HL-60/S4 treated with phorbol 12-myristate 13-acetate at 8.2 ng/mL for 4 days and 3 days (cell line): ENCODE data around the gene ARL8A.

Experiments used
- in situ Hi-C: fragments of 300-500 bp; cut with MboI; formaldehyde crosslinking; loops from 2 replicates; pipeline ENCODE4 v1.15.0; 2022; ENCODE audit warnings: low sequenced_read_pairs

The ARL8A gene

DNA sequence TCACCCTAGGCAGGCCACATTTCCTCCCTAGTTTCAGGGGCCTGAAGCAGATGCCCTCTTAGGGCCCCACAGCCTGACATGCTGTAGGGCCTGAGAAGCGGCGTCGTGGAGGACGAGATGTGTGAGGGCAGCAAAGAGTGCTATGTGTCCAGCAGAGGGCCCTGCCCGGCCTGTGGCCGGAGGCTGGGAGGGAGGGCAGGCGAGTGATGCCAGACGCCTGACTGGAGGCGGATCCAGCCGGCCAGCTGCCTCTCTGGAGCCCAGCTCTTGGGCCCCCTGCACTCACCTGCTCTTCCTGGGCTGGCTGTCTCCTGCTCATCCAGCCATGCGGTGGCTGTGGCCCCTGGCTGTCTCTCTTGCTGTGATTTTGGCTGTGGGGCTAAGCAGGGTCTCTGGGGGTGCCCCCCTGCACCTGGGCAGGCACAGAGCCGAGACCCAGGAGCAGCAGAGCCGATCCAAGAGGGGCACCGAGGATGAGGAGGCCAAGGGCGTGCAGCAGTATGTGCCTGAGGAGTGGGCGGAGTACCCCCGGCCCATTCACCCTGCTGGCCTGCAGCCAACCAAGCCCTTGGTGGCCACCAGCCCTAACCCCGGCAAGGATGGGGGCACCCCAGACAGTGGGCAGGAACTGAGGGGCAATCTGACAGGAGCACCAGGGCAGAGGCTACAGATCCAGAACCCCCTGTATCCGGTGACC is 21.8 kb downstream of the ARL8A start, which contains the start of gene GPR37L1:
GPR37L1 (plus strand) TSS at position 279 of the 697 bp plus-strand sequence; CDS start at position 326, 47 bp downstream.
- in situ Hi-C loops, result loop anchor here (25.0 kb wide), 1 partner anchor 235 kb away; the partner anchor contains the start of gene SHISA4

DNA sequence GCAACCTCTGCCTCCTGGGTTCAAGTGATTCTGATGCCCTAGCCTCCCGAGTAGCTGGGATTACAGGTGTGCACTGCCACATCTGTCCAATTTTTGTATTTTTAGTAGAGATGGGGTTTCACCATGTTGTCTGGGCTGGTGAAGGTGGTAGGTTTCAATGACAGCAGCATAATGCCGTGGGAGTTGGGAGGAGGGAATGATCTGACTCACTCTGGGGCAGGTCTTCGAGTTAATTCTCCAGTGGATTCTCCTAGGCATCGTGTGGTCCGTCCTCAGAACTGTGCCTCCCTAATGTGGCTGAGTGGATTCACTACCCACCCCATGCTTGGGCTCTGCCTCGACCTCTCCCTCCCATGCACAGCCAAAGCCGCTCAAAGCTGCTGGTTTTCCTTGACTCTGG is 23.5 kb downstream of the ARL8A start:
- in situ Hi-C loops, result loop anchor here (25.0 kb wide), 1 partner anchor 234 kb away; the partner anchor contains the start of gene SHISA4

DNA sequence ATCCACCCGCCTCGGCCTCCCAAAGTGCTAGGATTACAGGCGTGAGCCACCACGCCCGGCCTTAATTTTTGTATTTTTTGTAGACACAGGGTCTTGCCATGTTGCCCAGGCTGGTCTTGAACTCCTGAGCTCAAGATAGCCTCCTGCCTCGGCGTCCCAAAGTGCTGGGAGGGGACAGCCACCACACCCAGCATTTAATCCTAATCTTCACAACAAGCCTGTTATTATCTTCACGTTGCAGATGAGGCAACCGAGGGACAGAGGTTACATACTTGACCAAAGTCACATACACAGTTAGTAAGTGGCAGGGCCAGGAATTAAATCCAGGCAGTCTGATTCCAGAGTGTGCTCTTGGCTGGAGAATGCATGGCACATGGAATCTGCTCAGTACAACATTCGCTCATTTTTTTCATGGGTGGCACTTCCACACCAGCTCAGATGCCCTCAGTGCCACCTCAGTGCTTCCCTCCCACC is 26.6 kb downstream of the ARL8A start:
- in situ Hi-C loops, result loop anchor here (5.0 to 25.0 kb wide), 2 partner anchors 116 to 231 kb away; partner anchors contain the start of gene SHISA4

DNA sequence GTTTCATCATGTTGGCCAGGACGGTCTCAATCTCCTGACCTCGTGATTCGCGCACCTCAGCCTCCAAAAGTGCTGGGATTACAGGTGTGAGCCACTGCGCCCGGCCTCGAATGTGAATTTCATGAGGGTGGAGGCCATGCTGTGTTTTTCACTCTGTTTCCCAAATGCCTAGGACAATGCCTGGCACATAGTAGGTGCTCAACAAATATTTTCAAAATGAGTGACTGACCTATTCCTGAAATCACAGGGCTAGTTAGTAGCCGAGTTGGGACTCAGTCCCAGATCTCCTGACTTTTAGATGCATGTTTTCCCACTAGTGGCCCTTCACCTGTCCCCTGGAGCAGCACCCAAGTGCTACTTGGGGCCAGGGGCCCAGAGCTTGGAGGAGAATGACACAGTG is 28.2 kb downstream of the ARL8A start:
- in situ Hi-C loops, result loop anchor here (5.0 to 25.0 kb wide), 2 partner anchors 114 to 229 kb away; partner anchors contain the start of gene SHISA4

DNA sequence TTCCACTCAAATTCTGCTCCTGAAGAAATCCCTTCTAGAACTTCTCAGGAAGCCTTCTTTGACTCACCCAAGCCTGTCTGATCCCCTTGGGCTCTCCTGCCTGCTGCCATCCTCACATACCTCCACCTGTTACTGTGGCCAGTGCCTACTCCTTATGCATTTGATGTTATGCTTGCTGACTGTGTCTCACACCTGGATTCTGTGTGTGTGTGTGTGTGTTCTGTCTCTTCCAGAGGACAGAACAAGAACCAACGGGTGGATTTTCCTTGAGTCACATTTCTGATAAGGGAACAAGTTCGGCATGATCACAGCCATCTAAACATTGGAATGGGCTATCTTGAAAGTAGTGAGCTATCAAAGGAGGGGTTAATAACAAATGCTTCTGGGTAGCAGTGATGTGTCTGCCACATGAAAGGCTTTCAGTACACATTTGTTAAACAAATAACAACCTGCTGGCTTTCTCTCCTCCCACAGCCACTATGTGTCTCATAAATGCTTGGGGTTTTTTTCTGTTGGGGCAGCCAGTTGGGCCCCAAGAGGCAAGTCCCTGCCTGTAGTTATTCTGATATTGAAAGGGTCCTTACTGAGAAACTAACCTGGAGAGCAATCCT is 30.7 kb downstream of the ARL8A start:
- in situ Hi-C loops, result loop anchor here (25.0 kb wide), 1 partner anchor 226 kb away; the partner anchor contains the start of gene SHISA4

DNA sequence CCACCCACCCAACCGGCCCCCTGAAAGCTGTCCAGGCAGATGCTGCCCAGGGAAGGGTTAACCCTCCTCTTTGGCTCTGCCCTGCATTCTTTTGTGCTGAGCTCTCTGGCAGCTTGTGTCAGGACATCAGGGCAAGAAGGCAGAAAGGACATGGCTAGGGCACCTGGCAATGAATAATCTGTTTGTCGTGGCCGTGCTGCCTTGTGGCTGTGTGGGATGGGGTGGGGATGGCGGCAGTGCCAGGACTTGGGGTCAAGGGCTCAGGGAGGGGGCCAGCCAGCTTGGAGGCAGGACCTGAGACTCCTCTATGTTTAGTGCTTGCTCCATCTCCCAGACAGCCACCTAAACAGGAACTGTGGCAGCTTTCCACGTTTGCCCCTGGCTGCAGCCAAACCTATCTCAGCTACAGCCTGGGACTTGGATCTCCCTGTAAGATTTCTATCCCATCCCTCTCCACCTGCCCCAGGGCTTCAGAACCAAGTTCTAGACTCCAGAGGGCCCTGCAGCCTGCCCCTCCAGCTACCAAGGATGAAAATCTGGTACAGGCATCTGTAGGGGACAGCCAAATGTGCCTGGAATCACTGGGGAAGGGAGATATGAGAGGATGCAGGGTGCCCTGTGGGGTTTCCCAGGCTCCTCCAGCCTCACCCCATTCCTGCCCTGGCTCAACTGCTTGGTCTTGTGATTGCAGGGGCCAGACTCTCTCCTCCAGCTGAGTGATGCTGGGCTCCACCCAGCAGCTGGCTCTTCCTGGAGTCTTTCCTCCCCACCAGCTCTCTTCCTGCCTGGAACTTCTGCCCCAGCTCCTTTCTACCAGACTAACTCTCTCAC is 31.5 kb downstream of the ARL8A start:
- in situ Hi-C loops, result loop anchor here (25.0 kb wide), 1 partner anchor 226 kb away; the partner anchor contains the start of gene SHISA4

DNA sequence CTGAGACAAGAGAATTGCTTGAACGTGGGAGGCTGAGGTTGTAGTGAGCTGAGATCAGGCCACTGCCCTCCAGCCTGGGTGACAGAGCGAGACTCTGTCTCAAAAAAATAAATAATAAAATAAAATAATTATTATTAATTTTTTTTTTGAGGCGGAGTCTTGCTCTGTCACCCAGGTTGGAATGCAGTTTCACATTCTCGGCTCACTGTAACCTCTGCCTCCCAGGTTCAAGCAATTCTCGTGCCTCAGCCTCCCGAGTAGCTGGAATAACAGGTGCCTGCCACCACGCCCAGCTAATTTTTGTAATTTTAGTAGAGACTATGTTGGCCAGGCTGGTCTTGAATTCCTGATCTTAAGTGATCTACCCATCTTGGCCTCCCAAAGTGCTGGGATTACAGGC is 32.9 kb downstream of the ARL8A start:
- in situ Hi-C loops, result loop anchor here (25.0 kb wide), 1 partner anchor 224 kb away; the partner anchor contains the start of gene SHISA4

DNA sequence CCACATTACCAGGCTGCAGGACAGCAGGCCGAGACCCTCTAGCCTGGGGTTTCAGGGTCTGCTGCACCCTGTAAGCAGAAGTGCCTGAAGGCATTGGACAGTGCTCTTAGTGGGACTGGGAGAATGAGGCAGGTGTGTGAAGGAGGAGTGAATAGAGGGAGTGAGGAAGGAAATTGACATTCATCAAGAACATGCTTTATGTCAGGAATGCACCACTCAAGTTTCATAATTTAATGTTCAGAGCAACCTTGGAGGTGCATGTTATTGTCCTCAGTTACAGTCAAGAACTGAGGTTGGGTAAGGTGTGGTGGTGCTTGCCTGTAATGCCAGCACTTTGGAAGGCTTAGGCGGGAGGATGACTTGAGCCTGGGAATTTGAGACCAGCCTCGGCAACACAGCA is 33.6 kb downstream of the ARL8A start:
- in situ Hi-C loops, result loop anchor here (25.0 kb wide), 1 partner anchor 224 kb away; the partner anchor contains the start of gene SHISA4

DNA sequence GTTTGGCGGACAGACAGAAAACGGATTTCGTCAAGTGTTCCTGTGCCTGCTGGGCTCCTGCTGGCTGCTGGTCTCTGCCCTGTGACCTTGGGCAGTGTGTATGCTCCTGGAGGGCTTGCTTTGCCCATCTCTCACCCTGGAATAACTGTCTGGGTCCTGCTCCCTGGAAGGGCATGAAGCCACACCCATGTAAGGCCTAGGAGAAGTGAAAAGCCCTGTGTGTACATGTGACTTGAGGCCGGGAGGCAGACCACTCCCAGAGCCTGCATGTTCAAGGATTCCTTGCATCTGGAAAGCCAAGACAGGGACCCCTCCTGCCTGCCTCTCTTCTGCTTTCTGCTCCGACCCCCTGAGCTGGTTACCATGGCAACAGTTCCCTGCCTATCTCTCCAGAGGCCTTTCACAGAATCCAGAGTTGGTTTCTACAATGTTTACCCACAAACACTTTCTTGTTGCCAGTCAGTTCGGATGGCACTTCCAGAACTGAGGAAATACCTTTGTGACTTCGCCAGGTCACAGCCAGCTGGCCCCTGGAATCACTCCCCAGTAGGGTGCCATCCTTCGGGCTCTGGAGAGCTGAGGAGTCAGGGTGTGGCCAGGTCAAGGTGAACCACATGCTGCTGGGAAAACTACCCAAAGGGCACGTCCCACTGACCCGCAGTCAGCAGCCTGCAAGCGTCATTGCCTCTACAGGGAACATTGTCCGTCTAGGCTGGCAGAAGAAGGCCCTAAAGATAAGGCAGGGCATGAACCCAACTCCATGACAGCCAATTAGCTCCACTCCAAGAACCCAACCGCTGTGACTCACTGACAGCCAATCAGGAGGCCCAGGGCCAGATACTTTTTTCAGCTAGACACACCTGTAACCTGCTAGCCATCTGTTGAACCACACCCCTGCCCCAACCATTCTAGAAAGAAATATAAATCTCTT is 36.5 kb downstream of the ARL8A start:
- in situ Hi-C loops, result loop anchor here (25.0 kb wide), 1 partner anchor 221 kb away; the partner anchor contains the start of gene SHISA4

DNA sequence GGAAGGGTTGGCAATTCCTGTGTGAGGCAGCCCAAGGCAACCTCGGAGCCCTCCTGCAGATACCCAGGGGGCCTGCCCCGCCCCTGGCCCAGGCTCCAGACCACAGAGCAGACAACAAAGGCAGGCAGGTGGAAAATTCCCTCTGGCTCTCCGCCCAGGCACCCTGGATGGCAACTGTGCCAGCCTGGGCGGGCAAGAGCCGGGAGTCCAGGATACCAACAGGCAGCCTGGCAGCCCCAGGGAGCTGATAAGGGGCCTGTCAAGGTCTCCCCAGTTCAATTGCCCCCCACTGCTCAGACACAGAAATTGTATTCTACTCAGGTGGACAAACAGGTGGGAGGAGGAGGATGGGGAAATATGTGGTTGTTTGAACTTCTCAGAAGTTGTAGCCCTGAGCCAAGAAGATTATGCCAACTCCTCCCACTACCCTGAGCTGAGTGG is 37.2 kb downstream of the ARL8A start:
- in situ Hi-C loops, result loop anchor here (25.0 kb wide), 1 partner anchor 220 kb away; the partner anchor contains the start of gene SHISA4

DNA sequence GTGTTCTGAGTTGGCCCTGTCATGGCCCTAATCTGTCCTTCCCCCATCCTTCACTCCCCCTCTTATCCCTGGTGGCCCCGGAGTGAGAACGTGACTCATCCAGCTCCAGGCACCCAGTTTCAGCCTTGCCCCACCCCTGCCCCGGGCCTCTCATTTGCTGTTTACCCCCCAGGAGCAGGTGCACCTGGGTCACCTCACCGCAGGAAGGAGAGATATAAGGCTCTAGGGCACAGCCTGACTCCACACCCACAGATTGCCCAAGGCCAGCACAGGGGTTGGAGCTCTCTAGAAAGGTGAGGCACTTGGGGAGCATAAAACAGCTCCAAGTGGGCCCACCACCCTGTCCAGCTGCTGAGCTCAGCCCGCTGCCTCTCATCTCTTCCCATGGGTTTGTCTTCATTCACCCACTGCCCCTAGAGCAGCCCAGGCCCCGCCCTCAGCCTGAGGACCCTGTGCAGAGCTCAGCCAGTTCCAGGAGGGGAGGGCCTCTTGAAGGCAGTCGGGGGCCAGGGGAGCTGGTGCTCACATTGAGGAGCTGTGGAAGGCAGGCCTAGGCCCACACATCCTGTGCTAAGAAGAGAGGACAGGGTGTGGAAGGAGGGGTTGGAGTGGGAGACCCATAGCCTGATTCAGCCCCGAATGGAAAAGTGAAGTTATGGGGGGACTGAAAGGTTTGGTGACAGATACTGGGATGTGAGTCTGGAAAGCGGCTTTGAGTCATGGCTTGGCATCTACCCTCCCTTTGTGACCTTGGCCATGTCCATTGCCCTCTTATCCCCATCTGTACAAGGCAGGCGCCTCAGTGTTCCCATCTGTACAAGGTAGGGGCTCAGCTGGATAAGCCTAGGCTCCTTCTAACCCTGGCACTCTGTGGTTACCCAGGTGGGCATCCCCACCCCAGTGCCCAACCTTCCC is 37.9 kb downstream of the ARL8A start:
- in situ Hi-C loops, result loop anchor here (25.0 kb wide), 1 partner anchor 219 kb away; the partner anchor contains the start of gene SHISA4

DNA sequence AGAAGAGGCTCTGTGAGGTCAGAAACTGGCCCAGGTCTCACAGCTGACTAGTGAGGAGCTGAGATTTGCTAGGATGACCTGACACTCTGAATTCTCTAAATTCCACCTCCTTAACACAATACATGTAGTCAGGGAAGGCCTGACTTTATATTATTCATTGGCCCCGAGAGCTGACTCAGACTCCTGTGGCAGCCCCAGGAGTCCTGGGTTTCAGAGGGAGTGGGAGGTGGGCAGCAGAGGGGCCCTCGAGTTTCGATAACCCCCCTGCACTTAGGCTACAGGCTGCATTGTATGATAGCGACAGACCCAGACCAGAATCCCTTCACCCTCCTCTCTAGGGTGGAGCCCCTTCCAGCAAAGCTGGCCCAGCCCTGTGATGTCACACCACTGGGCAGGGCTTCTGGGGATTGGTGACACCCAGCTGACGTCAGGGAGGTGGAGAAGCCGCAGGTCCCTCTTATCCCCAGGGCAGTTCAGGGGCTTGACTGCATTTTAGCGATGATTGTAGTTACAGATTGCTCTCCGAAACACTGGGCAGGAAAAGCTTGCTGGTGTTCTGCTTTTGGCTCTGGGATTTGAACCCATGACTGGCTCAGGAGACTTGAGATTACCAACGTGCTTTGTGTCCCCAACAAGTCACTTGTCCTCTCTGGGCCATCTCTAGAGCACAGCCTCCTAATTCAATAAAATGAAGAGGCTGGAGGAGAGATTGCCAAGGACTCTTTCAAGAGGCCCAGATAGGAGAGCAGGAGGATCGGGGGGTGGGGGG is 38.8 kb downstream of the ARL8A start:
- in situ Hi-C loops, result loop anchor here (25.0 kb wide), 1 partner anchor 218 kb away; the partner anchor contains the start of gene SHISA4

DNA sequence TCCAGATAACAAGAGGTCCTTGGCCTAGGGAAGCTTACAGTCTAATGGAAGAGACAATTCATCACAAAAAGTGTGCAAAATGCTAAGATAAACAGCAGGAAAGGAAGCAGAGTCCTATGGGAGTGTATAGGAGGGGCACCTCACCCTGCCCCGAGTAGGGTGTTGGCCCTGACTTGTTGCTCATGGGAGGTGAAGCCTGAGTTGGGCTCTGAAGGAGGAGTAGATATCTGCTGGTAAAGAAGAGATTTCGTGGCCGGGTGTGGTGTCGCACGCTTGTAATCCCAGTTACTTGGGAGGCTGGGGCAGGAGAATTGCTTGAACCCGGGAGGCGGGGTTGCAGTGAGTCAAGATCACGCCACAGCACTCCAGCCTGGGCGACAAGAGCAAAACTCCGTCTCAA is 40.5 kb downstream of the ARL8A start:
- in situ Hi-C loops, result loop anchor here (25.0 kb wide), 1 partner anchor 217 kb away; the partner anchor contains the start of gene SHISA4

DNA sequence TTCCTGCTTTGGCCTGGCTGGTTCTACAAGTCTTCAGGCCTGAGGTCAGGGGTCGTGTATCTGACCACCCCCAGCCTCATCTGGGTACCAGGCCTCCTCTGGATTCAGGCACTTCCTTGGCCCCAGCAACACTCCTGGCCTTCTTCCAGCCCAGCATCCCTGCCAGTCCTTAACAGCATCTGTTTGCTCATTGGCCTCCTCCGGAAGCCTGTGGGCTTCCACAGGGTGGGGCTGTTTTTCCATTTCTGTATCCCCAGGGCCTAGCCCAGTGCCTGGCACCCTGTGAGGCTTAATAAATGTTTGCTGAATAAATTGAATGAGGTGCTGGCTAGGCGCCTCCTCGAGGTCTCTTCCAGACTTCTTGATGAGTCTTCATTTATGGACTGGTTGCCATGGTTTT is 43.4 kb downstream of the ARL8A start:
- in situ Hi-C loops, result loop anchor here (25.0 kb wide), 1 partner anchor 214 kb away; the partner anchor contains the start of gene SHISA4

DNA sequence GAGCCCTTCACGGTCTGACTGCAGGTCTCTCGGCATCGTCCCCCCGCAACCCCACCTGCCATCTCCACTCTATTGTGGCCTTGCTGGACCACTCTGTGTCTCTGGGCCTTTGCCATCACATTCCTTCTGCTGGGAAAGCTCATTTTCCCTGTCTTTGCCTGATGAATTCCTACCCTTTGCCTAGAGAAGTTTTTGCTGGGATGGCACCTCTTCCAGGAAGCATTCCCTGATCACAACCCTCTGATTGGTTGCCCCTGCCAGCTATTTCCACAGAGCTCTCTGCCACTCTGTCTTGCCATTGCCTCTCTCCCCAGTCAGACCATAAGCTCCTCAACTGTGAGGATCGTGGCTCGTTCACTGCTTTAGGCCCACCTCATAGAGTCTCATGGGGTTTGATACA is 50.7 kb downstream of the ARL8A start:
- in situ Hi-C loops, result no loop called here

DNA sequence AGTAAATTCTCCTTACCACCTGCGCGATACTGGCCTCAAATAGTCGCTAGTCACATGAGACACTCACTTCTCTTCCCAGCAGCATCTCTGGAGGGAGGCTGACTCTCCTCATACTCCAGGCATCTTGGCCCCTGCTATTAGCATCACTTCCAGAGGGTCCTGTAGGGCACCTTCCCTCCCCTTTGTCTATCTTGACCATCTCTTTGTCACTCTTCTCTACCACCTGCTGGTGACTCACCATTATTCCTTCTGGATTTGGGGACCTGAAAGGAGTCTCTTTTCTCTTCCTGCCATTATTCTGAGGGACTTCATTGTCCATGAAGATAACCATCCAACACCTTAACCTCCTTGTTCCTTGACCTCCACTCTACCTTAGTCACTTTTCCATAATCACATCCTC is 53.5 kb downstream of the ARL8A start:
- in situ Hi-C loops, result no loop called here

DNA sequence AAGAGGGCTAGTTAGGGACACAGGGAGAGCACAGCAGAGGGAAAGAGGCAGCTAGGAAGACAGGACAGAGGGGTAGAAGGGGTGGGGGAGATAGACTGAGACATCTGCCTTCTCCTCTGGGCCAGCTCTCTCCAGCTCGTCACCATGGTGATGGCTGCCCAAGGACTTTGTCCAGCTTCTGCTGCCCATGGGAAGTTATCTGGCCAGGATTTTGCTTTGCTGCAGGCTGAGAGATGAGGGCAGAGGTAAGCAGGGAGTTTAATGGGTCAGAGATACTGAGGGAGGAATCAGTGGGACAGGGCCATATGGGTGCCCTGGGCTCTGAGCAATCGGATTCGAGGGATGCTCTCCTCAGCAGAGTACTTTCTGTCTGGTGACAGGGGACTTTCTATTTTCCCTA is 56.3 kb downstream of the ARL8A start:
- in situ Hi-C loops, result no loop called here
